HCT116 (cell line): ENCODE data around the gene SFXN2. TPM values are rescaled to one million over a fixed set of nuclear protein-coding genes. Genes with fewer than 3 reads are reported as not detected.

ENCODE experiments used
- ATAC-seq: fragments of 200-7000 bp; cut with Tn5 transposase; 2 replicates; pipeline ENCODE4 v1.9.1; 2020; ENCODE audit warnings: mild to moderate bottlenecking, moderate library complexity
- BruUV-seq: library from RNA; stranded (reverse); fragments of 400-500 nt; replicated peaks from 2 replicates; lab custom pipeline; 2021; lab: Mats Ljungman, UMichigan
- CTCF ChIA-PET: fragments of 300-600 bp; sonication (Branson Sonifier 250); formaldehyde crosslinking; loops from one replicate; lab custom pipeline; 2021; ENCODE audit warnings: antibody characterized with exemption; lab: Charles Lee
- POLR2A ChIA-PET: fragments of 300-600, 350-600 bp; sonication (Branson Sonifier 250); formaldehyde crosslinking; loops from one replicate; lab custom pipeline; 2021; ENCODE audit warnings: antibody characterized with exemption; lab: Charles Lee
- RAD21 ChIA-PET, 2 experiments: fragments of 300-600 bp; sonication (Branson Sonifier 250); formaldehyde crosslinking; loops; one replicate each; lab custom pipeline; 2023; ENCODE audit warnings: low total read pairs in 2 of 2; ENCODE audit not compliant: uncharacterized antibody in 2 of 2, unreplicated experiment in 2 of 2, low non-redundant PET in 1 of 2; lab: Charles Lee
- DNase-seq: peaks from one replicate; pipeline ENCODE4 v3.0.0-alpha.2; 2010; ENCODE audit warnings: low read depth, low spot score
- H2AFZ ChIP-seq: fragments of 200-600 bp; shearing (Covaris generic), sonication (generic); 2 replicates; pipeline ENCODE4 v1.6.1; 2017; ENCODE audit warnings: low read depth, mixed run types, mixed read lengths, antibody characterized with exemption, low read length; ENCODE audit not compliant: poor library complexity, severe bottlenecking
- H3K27ac ChIP-seq: 2 replicates; pipeline ENCODE4 v1.5.1; 2012; ENCODE audit warnings: low read depth, low read length
- H3K27me3 ChIP-seq: fragments of 200-600 bp; sonication (generic); 2 replicates; pipeline ENCODE4 v1.6.1; 2016; ENCODE audit warnings: mixed run types, low read length, mixed read lengths; ENCODE audit not compliant: insufficient read depth
- H3K36me3 ChIP-seq, 2 experiments: fragments of 200-500 bp in 1 of 2; fragments of 200-600 bp in 1 of 2; sonication (Bioruptor generic) in 1 of 2; sonication (generic) in 1 of 2; 2 replicates each; pipeline versions ENCODE4 v1.5.1 to v1.6.1; 2014 to 2016; ENCODE audit warnings: low read length in 2 of 2, inconsistent platforms in 1 of 2, mixed read lengths in 1 of 2, mixed run types in 1 of 2; ENCODE audit not compliant: insufficient read depth in 2 of 2, control insufficient read depth in 1 of 2
- H3K4me1 ChIP-seq, 2 experiments: fragments of 200-600 bp in 1 of 2; sonication (generic) in 1 of 2; 2 replicates each; pipeline versions ENCODE4 v1.5.1 to v1.6.1; 2012 to 2017; ENCODE audit warnings: low read length in 2 of 2, inconsistent platforms in 1 of 2, mild to moderate bottlenecking in 1 of 2, mixed read lengths in 1 of 2, mixed run types in 1 of 2, moderate library complexity in 1 of 2; ENCODE audit not compliant: insufficient read depth in 2 of 2, control insufficient read depth in 1 of 2
- H3K4me2 ChIP-seq: fragments of 200-600 bp; sonication (generic); 2 replicates; pipeline ENCODE4 v1.6.1; 2017; ENCODE audit warnings: mixed run types, low read length, mixed read lengths
- H3K4me3 ChIP-seq, 2 experiments: fragments of 200-600 bp in 1 of 2; sonication (generic) in 1 of 2; replicated peaks in 1 of 2; 2 replicates each; pipeline ENCODE4 v1.5.1; 2011 to 2016; ENCODE audit warnings: low read length in 2 of 2, control low read depth in 1 of 2, low read depth in 1 of 2, mild to moderate bottlenecking in 1 of 2, mixed read lengths in 1 of 2, mixed run types in 1 of 2
- H3K79me2 ChIP-seq: fragments of 200-600 bp; sonication (generic); 2 replicates; pipeline ENCODE4 v1.6.1; 2017; ENCODE audit warnings: mild to moderate bottlenecking, mixed run types, low read length, moderate library complexity, mixed read lengths; ENCODE audit not compliant: insufficient read depth
- H3K9ac ChIP-seq: fragments of 200-600 bp; sonication (generic); 2 replicates; pipeline ENCODE4 v1.6.1; 2016; ENCODE audit warnings: low read length, mixed read lengths
- H3K9me2 ChIP-seq: fragments of 200-600 bp; sonication (generic), shearing (Covaris generic); 2 replicates; pipeline ENCODE4 v1.6.1; 2017; ENCODE audit warnings: mixed run types, mild to moderate bottlenecking, moderate library complexity; ENCODE audit not compliant: insufficient read depth
- H3K9me3 ChIP-seq, 2 experiments: fragments of 200-500 bp in 1 of 2; fragments of 200-600 bp in 1 of 2; sonication (Bioruptor generic) in 1 of 2; sonication (generic) in 1 of 2; 2 replicates each; pipeline ENCODE4 v1.6.1; 2014 to 2017; ENCODE audit warnings: low read length in 2 of 2, mixed read lengths in 2 of 2, inconsistent platforms in 1 of 2, low read depth in 1 of 2, mild to moderate bottlenecking in 1 of 2, mixed run types in 1 of 2, moderate library complexity in 1 of 2; ENCODE audit not compliant: control insufficient read depth in 1 of 2, insufficient read depth in 1 of 2
- H4K20me1 ChIP-seq: fragments of 200-600 bp; sonication (generic), shearing (Covaris generic); 2 replicates; pipeline ENCODE4 v1.6.1; 2017; ENCODE audit warnings: mixed run types, mild to moderate bottlenecking, moderate library complexity; ENCODE audit not compliant: insufficient read depth
- EZH2 ChIP-seq: fragments of 200-600 bp; sonication (generic); IDR thresholded peaks from 2 replicates; pipeline ENCODE4 v1.6.1; 2017; ENCODE audit warnings: antibody characterized with exemption, mixed run types
- EZH2phosphoT487 ChIP-seq: fragments of 200-600 bp; IDR thresholded peaks from 2 replicates; pipeline ENCODE4 v1.6.1; 2018; ENCODE audit warnings: antibody characterized with exemption, borderline replicate concordance
- POLR2A ChIP-seq: IDR thresholded peaks from 2 replicates; pipeline ENCODE4 v1.7.0; 2011; ENCODE audit warnings: borderline replicate concordance; ENCODE audit not compliant: insufficient read depth, insufficient read length; ENCODE audit errors: extremely low read depth
- POLR2AphosphoS5 ChIP-seq: IDR thresholded peaks from 2 replicates; pipeline ENCODE4 v1.6.1; 2011; ENCODE audit warnings: mild to moderate bottlenecking, low read depth, low read length, moderate library complexity
- SIN3A ChIP-seq: IDR thresholded peaks from 2 replicates; pipeline ENCODE4 v1.6.1; 2012; ENCODE audit warnings: low read depth
- SP1 ChIP-seq: IDR thresholded peaks from 2 replicates; pipeline ENCODE4 v1.6.1; 2012; ENCODE audit warnings: low read depth
- TCF7L2 ChIP-seq: IDR thresholded peaks from 2 replicates; pipeline ENCODE4 v1.7.0; 2011; ENCODE audit warnings: borderline replicate concordance, inconsistent platforms; ENCODE audit not compliant: insufficient read depth, insufficient read length; ENCODE audit errors: extremely low read depth
- ZFX ChIP-seq: fragments of 450-650 bp; IDR thresholded peaks from 2 replicates; pipeline ENCODE4 v1.6.1; 2017
- ZNF274 ChIP-seq: fragments of 200-500 bp; sonication (Bioruptor generic); IDR thresholded peaks from 2 replicates; pipeline ENCODE4 v1.6.1; 2014; ENCODE audit warnings: mild to moderate bottlenecking, low read depth, low read length, inconsistent platforms
- intact Hi-C: fragments of 100-400 bp; cut with micrococcal nuclease; formaldehyde crosslinking; loops from 2 replicates; pipeline ENCODE4 v1.10.0; 2022
- total RNA-seq: library from RNA; stranded (reverse); gene quantifications from one replicate; pipeline ENCODE4 v1.2.1, GENCODE V29; 2021; ENCODE audit not compliant: unreplicated experiment
- TF ChIP-seq, protein P1 (sequence below): IDR thresholded peaks from 2 replicates; pipeline ENCODE4 v1.6.1; 2012
- TF ChIP-seq, protein P2 (sequence below): IDR thresholded peaks from 2 replicates; pipeline ENCODE4 v1.6.1; 2012
- TF ChIP-seq, protein P3 (sequence below): IDR thresholded peaks from 2 replicates; pipeline ENCODE4 v1.6.1; 2011; ENCODE audit warnings: mild to moderate bottlenecking, low read length, moderate library complexity; ENCODE audit not compliant: insufficient replicate concordance; ENCODE audit errors: extremely low read depth

The SFXN2 gene
- total RNA-seq, 1 experiment from 2014 or later = 22.9 TPM

DNA sequence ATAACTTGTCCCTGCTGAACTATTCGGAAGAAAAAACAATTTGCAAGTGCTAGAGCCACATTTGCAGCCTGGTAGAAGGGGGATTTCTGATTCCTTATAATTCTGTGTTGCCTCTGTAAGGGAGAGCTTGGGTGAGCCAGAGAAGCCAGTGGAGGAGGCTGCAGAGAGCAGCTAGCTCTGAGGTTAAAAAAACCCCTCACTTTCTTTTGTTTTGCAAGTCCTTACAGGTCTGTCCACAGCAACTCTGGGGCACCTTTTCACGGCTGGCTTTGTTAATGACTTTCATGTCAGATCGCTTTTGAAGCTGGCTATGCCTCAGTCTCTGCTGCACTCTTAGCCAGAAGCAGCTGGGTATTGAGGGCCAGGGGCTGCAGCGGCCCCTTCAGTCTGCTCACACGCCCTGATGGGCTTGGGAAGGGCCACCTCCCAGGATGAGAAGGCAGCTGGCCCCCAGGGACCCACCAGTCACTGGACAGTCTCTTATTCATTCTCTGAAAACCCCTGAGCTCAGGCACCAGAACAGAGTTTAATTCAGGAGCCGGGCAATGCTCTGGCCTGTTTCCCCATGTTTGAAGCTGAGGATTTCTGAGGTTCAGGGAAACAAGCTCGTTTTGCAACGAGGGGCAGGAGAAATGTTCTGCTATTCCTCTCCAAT is 39.3 kb upstream of the SFXN2 start:
- Histone ChIP-seq H3K27ac (no peak overlapping the region), H3K79me2 (no peaks in the 10 kb centered on the region), H3K4me3 (no peak overlapping the region), H3K9me2 (no peaks in the 10 kb centered on the region), H3K4me2 (no peak overlapping the region), H3K36me3 (no peaks in the 10 kb centered on the region; a peak in 1 of 4 replicates), H4K20me1 (no peaks in the 10 kb centered on the region), H3K4me1 (peaks cover 5 to 12% of the 10 kb centered on the region in 2 experiments; a peak in 3 of 4 replicates), H2AFZ (no peak overlapping the region), H3K9me3 (no peaks in the 10 kb centered on the region), H3K9ac (no peak overlapping the region), H3K27me3 (no peaks in the 10 kb centered on the region)
- DNase-seq (no peak), ATAC-seq (no peak)
- RAD21 ChIA-PET = interaction anchor here in 1 of 2 experiments (0.5 kb wide), 1 partner anchor 226 kb away, joined by 4 read pairs; no protein-coding TSS in a partner anchor
- POLR2A ChIA-PET = no interaction called here
- BruUV-seq = no TSS peak
- TF ChIP-seq, protein P1, sequence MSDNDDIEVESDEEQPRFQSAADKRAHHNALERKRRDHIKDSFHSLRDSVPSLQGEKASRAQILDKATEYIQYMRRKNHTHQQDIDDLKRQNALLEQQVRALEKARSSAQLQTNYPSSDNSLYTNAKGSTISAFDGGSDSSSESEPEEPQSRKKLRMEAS = no peak
- TF ChIP-seq ZFX (no peak), EZH2 (no peak), EZH2phosphoT487 (no peak)
- intact Hi-C loops = no loop called here
- CTCF ChIA-PET = interaction anchor here (1.1 to 1.3 kb wide), 3 partner anchors 9 to 39 kb away, joined by 3 to 5 read pairs (median 4); partner anchors contain the start of genes ARL3 and SFXN2

DNA sequence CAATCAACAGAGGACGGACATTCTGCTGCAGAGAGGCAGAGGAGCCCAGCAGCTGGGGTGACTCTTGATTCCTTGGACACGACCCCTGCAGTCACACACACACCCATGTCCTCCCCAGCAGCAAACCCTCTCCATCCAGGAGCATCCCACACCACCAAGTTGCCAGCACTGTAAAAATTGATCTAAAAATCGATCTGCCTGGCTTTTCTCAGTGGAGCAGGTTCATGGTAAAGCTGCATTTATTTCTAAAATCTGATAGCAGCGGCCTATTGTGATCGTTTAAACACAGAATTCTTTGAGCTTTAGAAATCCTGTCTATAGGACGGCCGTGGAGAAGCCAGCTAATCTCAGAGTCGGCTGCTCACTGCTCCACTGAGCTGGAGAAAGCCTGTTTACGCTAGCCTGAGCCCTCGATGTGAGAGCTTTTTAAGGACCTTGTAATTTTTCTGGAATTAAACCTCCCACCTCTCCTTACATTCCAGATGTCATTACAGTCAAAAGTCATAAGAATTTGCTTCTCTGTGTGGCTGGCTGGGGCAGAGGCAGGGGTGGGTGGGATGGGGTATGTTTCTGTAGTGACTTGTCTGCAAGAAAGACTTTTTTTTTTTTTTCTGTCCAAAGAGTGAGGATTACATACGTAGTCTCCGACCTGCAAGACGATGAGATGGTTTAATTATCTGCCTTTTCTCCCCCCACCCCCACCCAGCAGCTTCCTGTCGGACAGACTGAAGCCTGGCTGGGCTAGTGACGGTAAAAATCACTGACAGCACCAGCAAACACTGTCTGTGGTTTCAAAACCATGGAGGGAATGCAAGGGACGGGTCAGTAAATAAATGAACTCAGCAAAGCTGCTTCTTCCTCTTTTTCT is 38.5 kb upstream of the SFXN2 start:
- H3K9me2 ChIP-seq = no peaks in the 10 kb centered on the region
- ATAC-seq = no peak
- ChIA-PET POLR2A (no interaction called here), RAD21 (interaction anchor here in 1 of 2 experiments (0.5 kb wide), 1 partner anchor 225 kb away, joined by 4 read pairs; no protein-coding TSS in a partner anchor), CTCF (interaction anchor here (1.1 to 1.3 kb wide), 3 partner anchors 10 to 38 kb away, joined by 3 to 5 read pairs (median 4); partner anchors contain the start of genes ARL3 and SFXN2)
- H3K9ac ChIP-seq = no peak overlapping the region
- no TSS peak for BruUV-seq
- no peaks in the 10 kb centered on the region for H4K20me1 ChIP-seq
- H3K79me2 ChIP-seq = no peaks in the 10 kb centered on the region
- H3K9me3 ChIP-seq = no peaks in the 10 kb centered on the region
- intact Hi-C loops = no loop called here
- no peaks in the 10 kb centered on the region; a peak in 1 of 4 replicates for H3K36me3 ChIP-seq
- H3K27me3 ChIP-seq = no peaks in the 10 kb centered on the region
- no peak overlapping the region for H3K4me3 ChIP-seq
- DNase-seq = no peak
- peaks cover 5 to 10% of the 10 kb centered on the region in 2 experiments; a peak in 3 of 4 replicates for H3K4me1 ChIP-seq
- no peak overlapping the region for H2AFZ ChIP-seq
- no peak overlapping the region for H3K4me2 ChIP-seq
- H3K27ac ChIP-seq = no peak overlapping the region
- no peak for TF ChIP-seq POLR2AphosphoS5
- TF ChIP-seq, protein P2, sequence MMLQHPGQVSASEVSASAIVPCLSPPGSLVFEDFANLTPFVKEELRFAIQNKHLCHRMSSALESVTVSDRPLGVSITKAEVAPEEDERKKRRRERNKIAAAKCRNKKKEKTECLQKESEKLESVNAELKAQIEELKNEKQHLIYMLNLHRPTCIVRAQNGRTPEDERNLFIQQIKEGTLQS = no peak
- no peak for TF ChIP-seq TCF7L2
- TF ChIP-seq POLR2A = no peak
- no peak for TF ChIP-seq ZFX
- TF ChIP-seq SIN3A = no peak
- no peak for TF ChIP-seq ZNF274
- TF ChIP-seq, protein P3, sequence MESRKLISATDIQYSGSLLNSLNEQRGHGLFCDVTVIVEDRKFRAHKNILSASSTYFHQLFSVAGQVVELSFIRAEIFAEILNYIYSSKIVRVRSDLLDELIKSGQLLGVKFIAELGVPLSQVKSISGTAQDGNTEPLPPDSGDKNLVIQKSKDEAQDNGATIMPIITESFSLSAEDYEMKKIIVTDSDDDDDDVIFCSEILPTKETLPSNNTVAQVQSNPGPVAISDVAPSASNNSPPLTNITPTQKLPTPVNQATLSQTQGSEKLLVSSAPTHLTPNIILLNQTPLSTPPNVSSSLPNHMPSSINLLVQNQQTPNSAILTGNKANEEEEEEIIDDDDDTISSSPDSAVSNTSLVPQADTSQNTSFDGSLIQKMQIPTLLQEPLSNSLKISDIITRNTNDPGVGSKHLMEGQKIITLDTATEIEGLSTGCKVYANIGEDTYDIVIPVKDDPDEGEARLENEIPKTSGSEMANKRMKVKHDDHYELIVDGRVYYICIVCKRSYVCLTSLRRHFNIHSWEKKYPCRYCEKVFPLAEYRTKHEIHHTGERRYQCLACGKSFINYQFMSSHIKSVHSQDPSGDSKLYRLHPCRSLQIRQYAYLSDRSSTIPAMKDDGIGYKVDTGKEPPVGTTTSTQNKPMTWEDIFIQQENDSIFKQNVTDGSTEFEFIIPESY = no peak
- no peak for TF ChIP-seq SP1
